ENCODE data around the gene AIMP1.
A peak's percentile ranks its signal among the peaks of the same experiment; 100 is the strongest.

Gene AIMP1

DNA sequence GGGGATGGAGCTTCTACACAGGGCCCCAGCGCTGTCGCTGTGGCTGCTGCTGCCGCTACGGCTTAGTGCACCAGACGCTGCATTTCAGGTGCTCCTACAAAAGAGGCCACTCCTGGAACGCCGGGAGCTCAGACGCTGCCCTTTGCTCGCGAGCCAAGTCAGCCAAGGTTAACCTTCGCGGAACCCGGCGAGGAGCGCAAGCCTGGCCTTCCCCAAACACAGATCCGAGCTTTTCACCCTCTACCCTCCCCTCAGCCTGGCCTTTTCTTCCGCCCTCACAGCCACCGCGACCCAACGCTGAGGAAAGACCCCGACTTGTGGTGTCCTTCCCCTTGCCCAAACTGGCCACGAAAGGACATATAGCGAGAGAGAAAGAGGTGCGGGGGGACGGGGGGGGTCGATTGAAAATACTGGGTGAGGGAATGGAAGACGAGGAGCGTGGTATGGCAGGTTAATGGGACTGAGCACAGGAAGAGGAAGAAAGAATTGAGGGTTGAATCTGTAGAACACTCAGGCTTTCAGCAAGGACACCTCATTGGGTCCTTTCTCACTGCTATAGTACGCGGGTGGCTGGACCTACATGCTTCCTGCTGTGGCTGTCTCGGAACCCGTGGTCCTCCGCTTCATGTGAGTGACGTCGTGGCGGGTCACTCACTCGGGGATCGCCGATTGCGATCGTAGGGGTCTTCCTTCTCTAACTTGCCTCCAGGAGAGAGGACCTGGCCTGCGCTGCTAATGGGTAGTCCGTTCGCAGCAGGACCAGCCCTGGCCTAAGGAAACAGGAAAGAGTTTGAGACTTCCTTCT, at the start of gene AIMP1, which contains the start of gene TBCK:
Gene AIMP1 (plus strand): TSS at position 583 of the 805 bp plus-strand sequence. CDS start 8,460 bp downstream, outside the sequence.
Gene TBCK (minus strand): TSS at position 242 of the 805 bp plus-strand sequence. CDS start 7,249 bp downstream, outside the sequence.
- peak; percentile 69 for TF ChIP-seq POLR2A (IDR thresholded peaks at IDR 0.05; ENCODE audit: low read depth, low read length)
- peak; percentile 50 for DNase-seq (ENCODE audit: insufficient read length, low spot score)
- FAIRE-seq = peak; percentile 93

DNA sequence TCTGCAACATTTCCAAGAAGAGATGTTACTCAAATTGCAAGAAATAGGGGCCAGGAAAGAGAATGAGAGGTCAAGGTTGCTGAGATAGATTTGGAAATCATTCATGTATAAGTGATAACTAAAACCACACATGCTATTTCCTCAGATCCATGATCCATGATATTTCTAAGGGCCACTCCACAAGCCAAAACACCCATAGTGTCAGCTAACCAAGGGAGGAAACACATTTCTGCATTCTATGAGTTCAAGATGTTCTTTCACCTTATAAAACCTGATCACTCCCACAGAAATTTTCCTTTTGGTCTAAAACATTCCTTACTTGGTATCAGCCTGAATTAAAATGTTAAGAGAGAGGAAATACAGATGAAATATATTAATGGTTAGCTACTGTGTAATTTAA, 47.6 kb upstream of the AIMP1 start:
- no peak for FAIRE-seq
- TF ChIP-seq POLR2A (IDR thresholded peaks at IDR 0.05; ENCODE audit: low read depth, low read length) = no peak

DNA sequence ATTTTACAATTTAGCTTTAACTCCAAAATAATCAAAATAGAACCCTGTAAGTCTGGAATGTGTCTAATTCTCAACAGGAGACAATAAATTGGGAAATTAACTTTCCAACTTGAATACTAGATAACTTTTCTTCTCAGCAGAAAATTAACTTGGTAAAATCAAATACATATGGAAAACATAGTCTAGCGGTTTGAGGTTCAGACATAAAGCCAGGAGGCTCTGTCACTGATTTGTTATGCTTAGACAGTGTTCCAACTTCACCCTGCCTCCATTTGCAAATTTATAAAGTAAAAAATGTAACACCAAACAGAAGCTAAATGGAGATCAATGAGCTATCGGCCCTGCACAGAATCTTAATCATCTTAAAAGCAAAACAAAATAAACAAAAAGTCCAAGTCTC, 46.6 kb upstream of the AIMP1 start:
- DNase-seq (ENCODE audit: insufficient read length, low spot score) (no peak), FAIRE-seq (no peak)
- no peak for TF ChIP-seq POLR2A (IDR thresholded peaks at IDR 0.05; ENCODE audit: low read depth, low read length)

More for the DNA sequence above, 47.6 kb upstream of the AIMP1 start:
- DNase-seq (ENCODE audit: insufficient read length, low spot score) = no peak

DNA sequence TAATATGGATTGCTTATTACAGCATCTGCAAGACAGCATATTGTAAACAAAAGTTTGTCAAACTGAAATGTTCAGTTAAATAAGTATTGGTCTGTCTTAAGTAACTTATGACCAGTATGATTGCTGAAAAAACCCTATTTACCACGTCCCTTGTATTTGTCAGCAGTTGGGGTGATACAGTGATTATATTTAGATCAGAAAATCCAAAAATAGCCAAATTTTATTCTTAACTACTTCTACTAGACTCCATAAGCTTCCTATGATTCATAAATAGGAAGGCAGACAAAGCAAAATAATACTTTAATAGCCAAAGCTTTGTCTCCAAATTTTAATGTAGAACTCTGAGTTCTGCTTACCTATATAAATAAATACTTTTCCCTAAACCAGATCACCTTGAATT, 45.6 kb upstream of the AIMP1 start:
- no peak for FAIRE-seq
- no peak for DNase-seq (ENCODE audit: insufficient read length, low spot score)
- TF ChIP-seq POLR2A (IDR thresholded peaks at IDR 0.05; ENCODE audit: low read depth, low read length) = no peak

DNA sequence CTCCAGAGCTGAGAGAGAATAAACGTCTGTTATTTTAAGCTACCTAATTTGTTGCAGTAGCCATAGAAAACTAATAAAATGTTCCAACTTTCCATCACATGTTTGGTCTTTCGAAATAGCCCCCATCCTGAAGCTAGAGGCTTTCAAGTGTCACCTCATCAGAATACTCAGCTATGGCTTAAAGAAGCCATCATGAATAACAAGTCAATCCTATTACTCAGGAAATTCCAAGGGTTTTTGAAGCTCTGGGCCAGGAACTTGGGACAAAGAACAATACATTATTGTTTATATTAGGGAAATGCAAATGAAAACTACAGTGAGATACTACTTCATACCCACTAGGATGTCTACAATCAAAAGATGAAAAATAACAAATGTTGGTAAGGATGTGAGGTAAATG, 42.5 kb upstream of the AIMP1 start:
- TF ChIP-seq POLR2A (IDR thresholded peaks at IDR 0.05; ENCODE audit: low read depth, low read length) = no peak
- no peak for DNase-seq (ENCODE audit: insufficient read length, low spot score)
- FAIRE-seq = no peak

DNA sequence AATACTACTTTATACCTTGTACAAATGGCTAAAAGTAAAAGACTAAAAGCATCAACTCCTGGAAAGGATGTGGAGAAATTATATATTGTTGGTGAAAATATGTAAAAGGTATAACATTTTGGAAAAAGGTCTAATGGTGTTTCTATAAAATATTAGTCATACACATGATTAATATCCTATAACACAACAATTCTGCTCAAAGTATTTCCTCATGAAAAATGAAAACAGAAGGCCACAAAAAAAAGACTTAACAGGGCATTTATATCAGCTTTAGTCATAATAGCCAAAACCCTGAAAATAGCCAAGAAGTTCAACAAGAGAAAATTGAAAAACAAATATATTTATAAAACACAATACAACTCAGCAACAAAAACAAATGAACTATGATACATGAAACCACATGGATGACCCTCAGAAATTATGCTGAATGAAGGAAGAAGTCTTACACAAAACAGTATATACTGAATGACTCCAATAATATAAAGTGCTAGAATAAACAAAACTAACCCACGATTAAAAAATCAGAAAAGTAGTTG, 39.1 kb upstream of the AIMP1 start:
- FAIRE-seq = no peak
- DNase-seq (ENCODE audit: insufficient read length, low spot score) = no peak

DNA sequence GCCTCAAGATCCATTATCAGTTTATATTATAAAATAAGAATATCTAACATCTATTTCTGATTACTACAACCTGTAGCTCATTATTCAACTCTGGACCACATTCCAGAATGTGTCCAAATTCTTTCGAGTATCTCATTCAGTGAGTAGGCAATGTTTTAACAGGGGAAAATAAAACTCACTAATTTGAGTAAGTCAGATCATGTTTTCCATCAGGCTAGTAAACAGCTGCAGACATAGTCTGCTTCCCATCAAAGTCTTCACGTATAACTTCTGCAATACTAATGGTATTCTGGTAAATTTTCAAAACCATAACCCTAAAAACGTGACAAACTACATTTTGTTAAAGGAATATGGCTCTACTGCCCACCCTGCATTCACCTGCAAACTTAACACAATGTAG, 32.1 kb upstream of the AIMP1 start:
- FAIRE-seq = no peak
- no peak for DNase-seq (ENCODE audit: insufficient read length, low spot score)
- no peak for TF ChIP-seq POLR2A (IDR thresholded peaks at IDR 0.05; ENCODE audit: low read depth, low read length)

More for the DNA sequence above, 39.1 kb upstream of the AIMP1 start:
- no peak for TF ChIP-seq POLR2A (IDR thresholded peaks at IDR 0.05; ENCODE audit: low read depth, low read length)

DNA sequence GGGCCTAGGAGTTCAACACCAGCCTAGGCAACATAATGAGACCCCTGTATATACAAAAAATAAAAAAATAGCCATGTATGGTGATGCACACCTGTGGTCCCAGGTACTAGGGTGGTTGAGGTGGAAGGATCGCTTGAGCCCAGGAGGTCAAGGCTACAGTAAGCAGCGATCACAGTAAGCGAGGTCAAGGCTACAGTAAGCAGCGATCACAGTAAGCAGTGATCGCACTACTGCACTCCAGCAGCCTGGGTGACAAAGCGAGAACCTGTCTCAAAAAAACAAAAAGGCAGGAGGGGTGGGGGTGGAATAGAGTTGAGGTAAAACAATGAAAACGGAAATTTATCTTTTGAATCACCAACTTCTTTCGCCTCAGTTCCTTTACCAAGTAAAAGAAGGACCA, 29.7 kb upstream of the AIMP1 start:
- no peak for DNase-seq (ENCODE audit: insufficient read length, low spot score)
- FAIRE-seq = no peak
- TF ChIP-seq POLR2A (IDR thresholded peaks at IDR 0.05; ENCODE audit: low read depth, low read length) = no peak

DNA sequence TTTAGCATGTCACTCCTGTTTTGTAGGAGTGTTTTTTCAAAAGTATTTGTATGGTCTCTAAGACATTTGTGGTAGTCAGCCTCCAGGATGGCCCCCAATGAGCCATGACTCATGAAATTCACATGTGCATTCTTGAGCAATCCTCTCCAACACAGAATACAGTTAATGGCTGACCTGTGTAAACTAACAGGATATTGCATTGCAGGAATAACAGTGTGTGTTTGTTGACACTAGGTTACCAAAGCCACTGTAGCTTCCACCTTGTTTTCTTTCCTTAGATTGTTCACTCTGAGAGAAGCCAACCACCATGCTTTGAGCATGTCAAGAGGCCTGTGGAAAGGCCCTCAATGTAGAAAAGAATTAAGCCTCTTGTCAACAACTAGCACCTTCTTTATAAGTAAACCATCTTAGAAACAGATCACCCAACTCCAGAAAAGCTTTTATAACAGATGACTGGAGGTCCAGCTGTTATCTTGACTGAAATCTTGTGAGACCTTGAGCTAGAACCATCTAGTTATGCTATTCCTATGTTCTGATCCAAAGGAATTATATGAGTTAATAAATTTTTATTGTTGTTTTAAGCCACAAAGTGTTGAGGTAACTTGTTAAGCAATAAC, 28.9 kb upstream of the AIMP1 start:
- DNase-seq (ENCODE audit: insufficient read length, low spot score) (peak; percentile 1), FAIRE-seq (peak; percentile 15)
- TF ChIP-seq POLR2A (IDR thresholded peaks at IDR 0.05; ENCODE audit: low read depth, low read length) = no peak

DNA sequence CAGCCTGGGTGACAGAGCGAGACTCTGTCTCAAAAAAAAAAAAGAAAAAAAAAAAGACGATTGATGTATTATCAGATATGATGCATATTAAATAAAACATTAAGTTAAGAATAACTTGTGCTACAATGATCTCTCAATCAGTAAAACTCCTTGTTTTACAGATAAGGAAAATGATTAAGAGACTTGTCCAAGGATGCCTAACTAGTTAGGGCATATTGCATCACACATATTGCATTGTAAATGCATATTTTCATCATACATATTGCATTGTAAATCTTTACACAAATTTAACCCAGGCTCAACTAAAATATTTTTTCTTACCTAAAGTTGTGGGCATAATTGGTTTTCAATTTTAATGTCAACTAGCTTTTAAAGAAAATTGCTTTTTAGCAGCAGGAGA, 26.6 kb upstream of the AIMP1 start:
- no peak for DNase-seq (ENCODE audit: insufficient read length, low spot score)
- TF ChIP-seq POLR2A (IDR thresholded peaks at IDR 0.05; ENCODE audit: low read depth, low read length) = no peak
- FAIRE-seq = no peak

DNA sequence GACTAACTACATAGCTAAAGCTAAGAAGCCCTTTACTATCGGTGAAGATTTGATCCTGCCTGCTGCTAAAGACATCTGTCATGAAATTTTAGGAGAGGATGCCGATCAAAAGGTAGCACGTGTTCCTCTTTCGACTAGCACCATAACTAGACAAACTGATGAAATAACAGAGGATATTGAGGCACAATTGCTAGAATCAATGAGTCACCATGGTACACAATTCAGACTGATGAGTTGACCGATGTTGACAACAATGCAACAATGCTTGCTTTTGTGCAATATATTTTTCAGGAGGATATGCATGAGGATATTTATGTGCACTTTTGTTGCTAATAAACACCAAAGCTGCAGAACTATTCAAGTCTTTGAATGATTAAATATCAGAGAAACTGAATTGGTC, 24.7 kb upstream of the AIMP1 start:
- no peak for DNase-seq (ENCODE audit: insufficient read length, low spot score)
- FAIRE-seq = no peak
- no peak for TF ChIP-seq POLR2A (IDR thresholded peaks at IDR 0.05; ENCODE audit: low read depth, low read length)

DNA sequence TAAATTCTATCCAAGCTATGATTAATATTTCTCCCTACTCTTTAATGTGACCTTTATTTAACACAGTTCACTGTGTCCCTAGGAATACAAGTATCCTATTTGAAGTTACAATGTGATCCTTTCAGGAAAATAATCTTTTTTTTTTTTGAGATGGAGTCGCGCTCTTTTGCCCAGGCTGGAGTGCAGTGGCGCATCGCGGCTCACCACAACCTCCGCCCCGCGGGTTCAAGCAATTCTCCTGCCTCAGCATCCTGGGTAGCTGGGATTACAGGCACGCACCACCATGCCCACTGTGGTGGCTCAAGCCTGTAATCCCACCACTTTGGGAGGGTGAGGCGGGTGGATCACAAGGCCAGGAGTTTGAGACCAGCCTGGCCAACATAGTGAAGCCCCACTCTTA, 22.3 kb upstream of the AIMP1 start:
- FAIRE-seq (no peak), DNase-seq (ENCODE audit: insufficient read length, low spot score) (no peak)
- no peak for TF ChIP-seq POLR2A (IDR thresholded peaks at IDR 0.05; ENCODE audit: low read depth, low read length)

DNA sequence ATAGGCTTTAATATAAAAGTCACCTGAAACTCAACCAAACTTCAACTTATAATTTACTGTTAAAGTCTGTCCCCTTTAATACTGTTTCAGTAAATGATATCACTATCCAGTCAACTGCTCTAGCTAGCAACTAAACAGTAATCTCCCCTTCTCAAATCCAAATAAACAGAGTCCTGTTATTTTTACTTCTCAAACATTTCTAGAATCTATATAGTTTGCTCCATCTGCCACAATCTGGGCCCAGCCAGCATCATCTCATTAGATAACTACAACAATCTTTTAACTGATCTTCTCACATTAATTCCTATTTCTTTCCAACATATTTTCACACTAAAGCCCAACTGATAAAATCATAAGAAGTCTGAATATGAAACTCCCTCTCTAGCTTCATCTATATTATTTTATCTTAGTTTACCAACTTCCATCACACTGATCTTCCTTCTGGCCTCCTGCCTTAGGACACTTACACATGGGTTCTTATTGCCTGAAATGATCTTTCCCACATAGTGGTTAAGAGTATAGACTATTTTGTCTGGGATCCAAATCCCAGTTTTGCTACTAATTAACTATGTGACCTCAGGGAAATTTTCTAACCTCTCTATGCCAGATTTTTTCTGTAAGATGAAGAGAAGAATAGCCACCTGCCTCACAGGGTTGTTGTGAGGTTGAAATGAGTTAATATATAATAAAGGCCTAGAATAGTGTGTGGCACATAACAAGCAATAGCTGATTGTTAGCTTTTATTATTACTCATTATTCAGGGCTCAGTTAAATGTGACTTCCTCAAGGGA, 18.9 kb upstream of the AIMP1 start:
- no peak for TF ChIP-seq POLR2A (IDR thresholded peaks at IDR 0.05; ENCODE audit: low read depth, low read length)
- FAIRE-seq = no peak
- DNase-seq (ENCODE audit: insufficient read length, low spot score) = no peak

DNA sequence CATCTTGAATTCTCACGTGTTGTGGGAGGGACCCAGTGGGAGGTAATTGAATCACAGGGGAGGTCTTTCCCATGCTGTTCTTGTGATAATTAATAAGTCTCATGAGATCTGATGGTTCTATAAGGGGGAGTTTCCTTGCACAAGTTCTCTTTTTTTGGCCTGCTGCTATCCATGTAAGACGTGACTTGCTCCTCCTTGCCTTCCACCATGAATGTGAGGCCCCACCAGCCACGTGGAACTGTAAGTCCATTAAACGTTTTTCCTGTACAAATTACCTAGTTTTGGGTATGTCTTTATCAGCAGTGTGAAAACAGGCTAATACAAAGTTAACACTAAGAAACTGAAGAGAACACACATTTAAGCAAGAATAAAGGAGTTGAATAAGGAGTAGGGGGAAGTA, 16.4 kb upstream of the AIMP1 start:
- TF ChIP-seq POLR2A (IDR thresholded peaks at IDR 0.05; ENCODE audit: low read depth, low read length) = no peak
- FAIRE-seq (no peak), DNase-seq (ENCODE audit: insufficient read length, low spot score) (no peak)

All from H54 (cell line).